GM18502 (cell line): ENCODE results near the gene FAM131C.
"Not testable (repeated sequence)": the region's sequence is repeated elsewhere in the genome, so short reads cannot be mapped to it uniquely, and the experiment has no call there.

Experiments used
- ATAC-seq: cut with Tn5 transposase; IDR thresholded peaks from one replicate; pipeline ENCODE4 v1.9.1; 2021; ENCODE audit warnings: mild to moderate bottlenecking; ENCODE audit not compliant: unreplicated experiment, poor library complexity

The FAM131C gene

GRCh38 chr1:16107039-16107438 is 33.6 kb upstream of the FAM131C start:
- ATAC-seq, result not testable (repeated sequence)

- no peak for ATAC-seq
Observed at GRCh38 chr1:16101623-16102022, 28.2 kb upstream of the FAM131C start.

GRCh38 chr1:16099412-16099811 is 26.0 kb upstream of the FAM131C start:
- no peak for ATAC-seq

GRCh38 chr1:16095447-16095846 is 22.0 kb upstream of the FAM131C start:
- ATAC-seq, result no peak

- ATAC-seq, result no peak
Observed at GRCh38 chr1:16094453-16095158, 21.2 kb upstream of the FAM131C start.

GRCh38 chr1:16093611-16094010 is 20.2 kb upstream of the FAM131C start:
- no peak for ATAC-seq

GRCh38 chr1:16092923-16093511 is 19.6 kb upstream of the FAM131C start:
- ATAC-seq, result no peak

- no peak for ATAC-seq
Observed at GRCh38 chr1:16092097-16092922, 18.9 kb upstream of the FAM131C start.

- no peak for ATAC-seq
Observed at GRCh38 chr1:16091296-16091695, 17.8 kb upstream of the FAM131C start.

GRCh38 chr1:16090076-16090826 is 16.8 kb upstream of the FAM131C start:
- ATAC-seq, result no peak

- ATAC-seq, result no peak
Observed at GRCh38 chr1:16088996-16089395, 15.5 kb upstream of the FAM131C start.

- no peak for ATAC-seq
Observed at GRCh38 chr1:16088351-16088911, 15.0 kb upstream of the FAM131C start.

GRCh38 chr1:16087733-16088132 is 14.3 kb upstream of the FAM131C start:
- no peak for ATAC-seq

GRCh38 chr1:16085522-16085921 is 12.1 kb upstream of the FAM131C start:
- ATAC-seq, result no peak

GRCh38 chr1:16083486-16083885 is 10.0 kb upstream of the FAM131C start:
- no peak for ATAC-seq

- ATAC-seq, result no peak
Observed at GRCh38 chr1:16082283-16083038, 9.0 kb upstream of the FAM131C start.

GRCh38 chr1:16081636-16082035 is 8.2 kb upstream of the FAM131C start:
- ATAC-seq, result no peak

GRCh38 chr1:16080422-16081150 is 7.1 kb upstream of the FAM131C start:
- no peak for ATAC-seq
